GM18907 (cell line): ENCODE measurements around the gene COL4A3.
"Not testable (repeated sequence)": the region's sequence is repeated elsewhere in the genome, so short reads cannot be mapped to it uniquely, and the experiment has no call there.

ENCODE experiments used
- ATAC-seq: cut with Tn5 transposase; IDR thresholded peaks from one replicate; pipeline ENCODE4 v1.9.1; 2021; ENCODE audit warnings: mild to moderate bottlenecking, moderate library complexity; ENCODE audit not compliant: unreplicated experiment

The COL4A3 gene

GRCh38 chr2:227205701-227206100 is 41.3 kb downstream of the COL4A3 start:
- no peak for ATAC-seq

DNA sequence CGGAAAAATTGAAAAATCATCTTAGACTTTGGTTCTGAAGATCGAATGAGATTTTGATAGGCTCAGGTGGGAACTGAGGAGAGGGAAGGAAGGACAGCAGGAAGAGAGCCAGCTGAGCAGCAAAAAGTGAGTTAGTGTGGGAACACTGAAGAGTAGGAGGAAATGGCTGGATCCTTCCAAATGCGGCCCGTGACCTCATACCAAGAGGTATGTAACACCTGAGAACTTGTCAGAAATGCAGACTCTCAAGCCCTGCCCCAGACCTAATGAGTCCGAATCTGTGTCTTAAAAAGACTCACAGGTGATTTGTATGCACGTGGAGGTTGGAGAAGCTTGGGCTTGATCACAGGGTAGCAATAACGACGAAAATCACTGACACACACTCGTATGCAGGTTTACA is 42.0 kb downstream of the COL4A3 start:
- ATAC-seq: no peak

- no peak for ATAC-seq
Measured at GRCh38 chr2:227207573-227207972, 43.1 kb downstream of the COL4A3 start.

DNA sequence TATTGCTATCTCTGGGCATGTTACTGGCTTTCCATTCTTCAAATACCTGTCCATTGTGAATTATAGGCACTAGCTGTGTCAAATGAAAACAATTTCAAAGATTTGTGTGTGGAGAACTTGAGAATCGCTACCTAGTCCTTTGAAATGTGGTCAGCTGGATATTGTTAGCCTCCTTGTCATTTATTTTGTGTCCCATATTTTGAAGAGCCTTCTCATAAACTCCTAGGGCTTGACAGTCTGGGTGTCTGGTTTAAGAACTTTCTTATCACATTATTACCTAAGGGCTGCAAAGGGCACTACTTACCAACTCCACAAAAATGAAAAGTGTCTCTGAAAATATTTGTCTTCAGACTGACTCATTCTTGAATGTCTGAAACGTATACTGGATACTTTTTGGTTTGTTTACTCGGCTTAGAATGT is 50.2 kb downstream of the COL4A3 start:
- no peak for ATAC-seq

GRCh38 chr2:227219312-227220105 is 55.1 kb downstream of the COL4A3 start:
- ATAC-seq: no peak

GRCh38 chr2:227221120-227221519 is 56.7 kb downstream of the COL4A3 start:
- ATAC-seq: no peak

DNA sequence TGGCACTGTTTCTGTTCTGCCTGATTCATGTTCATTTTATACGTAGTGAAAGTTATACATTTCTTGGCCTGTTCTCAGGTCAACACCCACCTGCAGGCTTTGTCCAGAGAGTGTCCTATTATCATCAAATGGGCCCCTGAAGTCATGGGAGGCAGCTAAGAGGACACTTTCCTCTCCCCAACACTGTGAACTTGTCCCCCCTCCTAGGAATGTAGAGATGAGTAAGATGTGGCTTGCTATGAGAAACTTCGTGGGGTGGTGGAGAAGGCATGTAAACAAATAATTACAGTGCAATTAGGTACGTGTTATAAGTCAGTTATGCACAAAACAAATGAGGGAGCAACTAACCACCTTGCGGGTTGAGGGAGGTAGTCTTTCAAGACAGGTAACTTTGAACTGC is 57.9 kb downstream of the COL4A3 start:
- ATAC-seq: no peak

- ATAC-seq: not testable (repeated sequence)
Measured at GRCh38 chr2:227225641-227226040, 61.2 kb downstream of the COL4A3 start.

DNA sequence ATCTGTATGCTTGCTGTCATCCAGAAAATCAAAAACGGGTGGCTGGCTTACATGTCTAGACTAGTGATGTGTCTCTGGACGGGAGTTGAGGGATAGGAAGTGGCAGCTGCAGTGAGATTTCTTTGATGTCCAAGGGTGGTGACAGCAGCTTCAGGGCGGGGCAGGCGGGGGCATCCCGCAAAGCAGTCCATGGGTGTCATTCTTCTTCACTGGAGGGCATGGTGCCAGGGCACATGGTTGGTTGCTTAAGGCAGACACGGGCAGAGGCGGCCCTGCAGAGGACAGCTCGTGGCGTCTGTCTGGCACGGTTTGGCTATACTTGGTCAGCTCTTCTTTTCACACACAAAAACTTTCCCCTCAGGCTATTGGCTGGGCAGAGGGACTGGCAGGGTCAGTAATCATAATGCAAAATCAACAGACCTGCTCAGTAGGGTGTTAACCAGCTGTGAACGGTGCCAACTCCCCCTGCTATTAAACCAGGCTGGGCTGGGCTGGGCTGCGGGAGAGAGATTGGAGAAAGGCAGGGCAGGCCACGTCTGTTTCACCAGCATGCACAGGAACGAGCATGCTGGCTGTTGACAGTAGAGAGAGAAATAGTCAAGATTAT is 63.7 kb downstream of the COL4A3 start:
- no peak for ATAC-seq

- no peak for ATAC-seq
Measured at GRCh38 chr2:227230151-227230550, 65.7 kb downstream of the COL4A3 start.

- no peak for ATAC-seq
Measured at GRCh38 chr2:227234429-227234828, 70.0 kb downstream of the COL4A3 start.

GRCh38 chr2:227237786-227238185 is 73.4 kb downstream of the COL4A3 start:
- ATAC-seq: no peak

DNA sequence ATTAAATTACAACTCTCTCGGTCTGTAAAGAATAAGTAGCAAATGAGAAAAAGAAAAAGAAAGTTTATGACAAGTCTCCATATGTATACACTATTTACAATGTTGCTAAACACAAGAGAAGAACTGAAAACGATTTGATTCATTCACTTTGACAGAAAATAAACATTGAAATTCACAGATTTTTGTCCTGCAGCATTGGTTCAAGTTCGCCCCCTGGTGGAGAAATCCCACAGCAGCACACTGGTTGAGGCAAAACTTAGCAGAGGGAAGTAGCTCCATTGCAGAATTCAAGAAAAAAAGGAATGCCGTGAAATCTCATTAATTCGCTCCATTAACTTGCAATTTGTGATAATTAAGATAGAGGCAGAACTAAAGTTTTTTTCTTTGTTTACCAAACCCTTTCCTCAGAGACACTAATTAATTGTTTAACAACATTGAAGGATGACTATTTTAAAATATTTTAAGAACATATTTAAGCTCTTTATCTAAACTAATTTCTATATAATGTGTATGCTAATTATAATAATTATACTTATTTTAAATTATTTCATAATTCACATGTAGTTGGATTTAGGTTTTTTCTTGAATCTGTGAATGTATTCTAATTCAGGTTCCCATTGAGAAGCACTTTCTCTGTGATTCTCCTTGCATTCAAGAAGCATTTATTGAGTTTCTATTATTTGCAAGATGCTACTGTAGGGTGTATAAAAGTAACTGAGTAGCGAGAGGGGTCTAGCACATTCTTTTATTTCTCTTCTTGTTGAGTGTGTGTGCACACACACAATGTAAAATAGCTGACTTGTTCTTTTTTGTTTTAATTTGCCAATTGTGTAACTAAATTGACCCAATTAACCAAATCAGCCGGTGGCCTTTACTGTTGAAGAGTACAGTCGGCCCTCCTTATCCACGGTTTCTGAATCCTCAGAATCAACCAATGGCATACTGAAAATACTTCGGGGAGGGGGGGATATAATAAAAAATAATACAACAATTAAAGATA is 74.1 kb downstream of the COL4A3 start:
- ATAC-seq: peak; percentile 63

DNA sequence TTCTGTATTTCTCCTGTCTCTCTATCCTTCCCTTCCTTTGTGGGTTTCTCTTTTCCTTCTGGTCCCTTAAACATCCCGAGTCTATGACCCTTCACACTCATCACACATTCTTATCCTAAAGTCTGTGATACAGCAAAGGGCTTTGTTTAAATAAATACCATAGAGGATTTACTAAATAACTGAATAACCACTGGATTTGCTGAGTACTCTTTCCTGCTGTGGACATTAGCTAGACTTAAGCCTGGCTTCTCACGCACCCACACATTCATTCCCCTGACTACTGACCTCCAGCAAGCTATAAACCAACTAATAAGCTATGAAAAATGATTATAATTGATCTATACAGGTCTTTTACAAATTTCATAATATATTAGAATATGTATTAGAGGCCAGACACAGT is 76.6 kb downstream of the COL4A3 start:
- ATAC-seq: no peak

DNA sequence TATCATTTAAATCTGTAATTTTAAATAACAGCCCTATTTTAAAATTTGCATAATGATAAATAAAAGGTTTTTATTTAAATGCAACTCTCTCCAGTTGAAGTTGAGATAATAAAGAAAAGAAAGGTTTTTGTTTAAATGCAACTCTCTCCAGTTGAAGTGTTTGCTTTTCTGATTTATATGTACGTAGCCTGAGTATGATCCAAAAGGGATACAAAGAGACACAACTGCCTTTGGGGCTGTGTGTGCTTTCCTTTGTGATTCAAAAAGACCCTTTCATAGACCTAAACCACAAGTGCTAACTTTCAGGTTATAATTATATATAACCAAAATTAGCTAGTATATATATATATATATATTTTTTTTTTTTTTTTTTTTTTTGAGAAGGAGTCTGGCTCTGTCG is 84.5 kb downstream of the COL4A3 start:
- ATAC-seq: no peak

DNA sequence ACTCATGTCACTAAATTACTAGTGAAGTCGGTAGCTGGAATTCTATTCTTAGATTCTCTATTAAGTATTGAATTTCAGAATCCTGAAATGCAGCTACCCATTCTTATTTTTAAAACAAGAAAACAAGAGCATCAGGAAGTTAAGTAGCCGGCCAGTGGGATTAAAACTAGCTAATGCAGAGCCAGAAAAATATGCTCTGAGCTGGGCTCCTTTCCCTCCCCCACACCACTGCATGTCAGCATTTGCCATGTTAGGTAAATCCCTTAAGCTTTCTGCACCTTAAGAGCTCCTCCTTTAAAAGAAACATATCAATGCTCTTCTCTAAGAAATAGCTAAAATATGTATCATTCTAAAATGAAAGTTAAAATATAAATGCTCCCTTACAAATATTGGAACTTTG is 88.4 kb downstream of the COL4A3 start:
- ATAC-seq: no peak

DNA sequence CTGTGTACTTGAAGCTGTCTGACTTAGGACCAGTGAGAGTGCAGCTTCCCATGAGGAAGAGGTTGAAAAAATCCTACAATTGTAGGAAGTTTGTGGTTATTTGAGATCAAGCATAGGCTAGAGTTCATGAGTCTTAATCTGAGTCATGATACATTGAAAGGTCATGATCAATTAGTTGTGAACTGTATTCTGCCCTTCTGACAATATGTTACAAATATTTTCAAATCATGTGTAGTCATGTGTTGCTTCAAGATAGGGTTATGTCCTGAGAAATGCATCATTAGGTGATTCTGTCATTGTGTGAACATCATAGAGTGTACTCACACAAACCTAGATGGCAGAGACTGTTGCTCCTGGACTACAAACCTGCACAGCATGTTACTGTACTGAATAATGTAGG is 92.2 kb downstream of the COL4A3 start:
- no peak for ATAC-seq

GRCh38 chr2:227257820-227258219 is 93.4 kb downstream of the COL4A3 start:
- no peak for ATAC-seq

DNA sequence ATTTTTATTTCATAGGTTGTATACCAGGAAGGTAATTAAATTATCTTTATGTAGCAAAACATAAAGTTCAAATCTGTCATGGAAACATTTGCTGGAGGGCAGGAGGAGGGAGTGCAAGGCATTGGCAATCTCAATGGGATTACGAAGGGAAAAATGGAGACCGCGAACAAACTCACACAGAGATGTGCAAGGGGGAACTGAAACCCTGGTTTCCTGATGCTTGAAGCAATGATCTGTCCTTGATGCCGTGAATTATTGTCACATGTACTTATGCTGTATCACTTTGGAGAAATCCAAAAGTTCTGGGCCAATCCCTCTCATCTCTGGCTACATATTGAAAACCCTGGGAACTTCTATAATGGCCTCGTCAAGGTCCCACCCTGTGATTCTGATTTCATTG is 95.6 kb downstream of the COL4A3 start:
- ATAC-seq: no peak

- ATAC-seq: no peak
Measured at GRCh38 chr2:227267410-227268115, 103.1 kb downstream of the COL4A3 start.

- no peak for ATAC-seq
Measured at GRCh38 chr2:227280895-227281294, 116.5 kb downstream of the COL4A3 start.
